Peyer's patch (tissue), 4 donors: Measurements from ENCODE around the gene RPL23.

Experiments
- CTCF ChIP-seq, 6 experiments: fragments of 450-650 bp in 4 of 6; fragments of 200-600 bp in 2 of 6; sonication (generic) in 1 of 6; IDR thresholded peaks; one replicate each; pipeline ENCODE4 v1.5.1; 2017 to 2019; ENCODE audit warnings: antibody characterized with exemption in 6 of 6, mild to moderate bottlenecking in 3 of 6, moderate library complexity in 1 of 6
- POLR2A ChIP-seq, 2 donors: fragments of 450-650 bp; IDR thresholded peaks; one replicate each; pipeline ENCODE4 v1.5.1; 2017; ENCODE audit warnings: antibody characterized with exemption in 2 of 2, mild to moderate bottlenecking in 2 of 2, moderate library complexity in 2 of 2

GRCh38 chr17:38861399-38861843 is 7.9 kb upstream of the RPL23 start:
- no peak for TF ChIP-seq CTCF (IDR thresholded peaks at IDR 0.05)
- TF ChIP-seq POLR2A (IDR thresholded peaks at IDR 0.05): no peak
